ENCODE results near the gene LATS1. TPM values are rescaled to one million over a fixed set of nuclear protein-coding genes. Genes with fewer than 3 reads are reported as not detected.
"Not testable (repeated sequence)": the region's sequence is repeated elsewhere in the genome, so short reads cannot be mapped to it uniquely, and the experiment has no call there.

LATS1 gene
- total and polyA plus RNA-seq, 4 donors, result 7.1 to 35.4 (median 16.8) TPM

DNA sequence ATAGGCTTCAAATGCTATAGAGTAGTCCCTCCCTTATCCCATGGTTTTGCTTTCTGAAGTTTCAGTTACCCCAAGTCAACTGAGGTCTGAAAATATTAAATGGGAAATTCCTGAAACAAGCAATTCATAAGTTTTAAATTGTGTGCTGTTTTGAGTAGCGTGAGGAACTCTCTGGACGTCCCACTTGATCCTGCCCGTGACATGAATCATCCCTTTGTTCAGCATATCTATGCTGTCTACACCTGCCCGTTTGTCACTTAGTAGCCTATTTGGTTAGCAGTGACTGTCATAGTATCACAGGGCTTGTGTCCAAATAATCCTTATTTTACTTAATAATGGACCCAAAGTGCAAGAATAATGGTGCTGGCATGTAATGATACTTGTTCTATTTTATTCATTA lies 36.6 kb upstream of the LATS1 start:
- no peak for ATAC-seq (ENCODE audit: insufficient read depth, low FRiP score)
- DNase-seq, result no peak
- Histone ChIP-seq H3K4me3 (no peak overlapping the region), H3K9ac (ENCODE audit: insufficient read depth in 1 of 2, low read length in 2 of 2) (no peak overlapping the region), H3K36me3 (ENCODE audit: control insufficient read depth in 4 of 4, insufficient read depth in 4 of 4, low read length in 4 of 4) (peaks cover 0 to 5% (median 2%) of the 10 kb centered on the region in 4 donors), H3K4me1 (ENCODE audit: control insufficient read depth in 5 of 5, insufficient read depth in 5 of 5, low read length in 5 of 5) (peaks cover 0 to 9% (median 0%) of the 10 kb centered on the region in 5 donors), H3K9me3 (ENCODE audit: control insufficient read depth in 4 of 4, insufficient read depth in 3 of 4, low read length in 3 of 4) (no peaks in the 10 kb centered on the region), H3K27ac (ENCODE audit: low read depth in 1 of 2, low read length in 1 of 2) (no peak overlapping the region), H3K27me3 (ENCODE audit: control insufficient read depth in 3 of 3, insufficient read depth in 3 of 3, low read length in 2 of 3) (no peaks in the 10 kb centered on the region)
- TF ChIP-seq, protein P1, sequence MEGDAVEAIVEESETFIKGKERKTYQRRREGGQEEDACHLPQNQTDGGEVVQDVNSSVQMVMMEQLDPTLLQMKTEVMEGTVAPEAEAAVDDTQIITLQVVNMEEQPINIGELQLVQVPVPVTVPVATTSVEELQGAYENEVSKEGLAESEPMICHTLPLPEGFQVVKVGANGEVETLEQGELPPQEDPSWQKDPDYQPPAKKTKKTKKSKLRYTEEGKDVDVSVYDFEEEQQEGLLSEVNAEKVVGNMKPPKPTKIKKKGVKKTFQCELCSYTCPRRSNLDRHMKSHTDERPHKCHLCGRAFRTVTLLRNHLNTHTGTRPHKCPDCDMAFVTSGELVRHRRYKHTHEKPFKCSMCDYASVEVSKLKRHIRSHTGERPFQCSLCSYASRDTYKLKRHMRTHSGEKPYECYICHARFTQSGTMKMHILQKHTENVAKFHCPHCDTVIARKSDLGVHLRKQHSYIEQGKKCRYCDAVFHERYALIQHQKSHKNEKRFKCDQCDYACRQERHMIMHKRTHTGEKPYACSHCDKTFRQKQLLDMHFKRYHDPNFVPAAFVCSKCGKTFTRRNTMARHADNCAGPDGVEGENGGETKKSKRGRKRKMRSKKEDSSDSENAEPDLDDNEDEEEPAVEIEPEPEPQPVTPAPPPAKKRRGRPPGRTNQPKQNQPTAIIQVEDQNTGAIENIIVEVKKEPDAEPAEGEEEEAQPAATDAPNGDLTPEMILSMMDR (IDR thresholded peaks at IDR 0.05; ENCODE audit: control extremely low read depth, extremely low read depth), result no peak
- WGBS, 2 donors, result 80 to 84% methylated on average over 4 of the region's 4 CpGs

DNA sequence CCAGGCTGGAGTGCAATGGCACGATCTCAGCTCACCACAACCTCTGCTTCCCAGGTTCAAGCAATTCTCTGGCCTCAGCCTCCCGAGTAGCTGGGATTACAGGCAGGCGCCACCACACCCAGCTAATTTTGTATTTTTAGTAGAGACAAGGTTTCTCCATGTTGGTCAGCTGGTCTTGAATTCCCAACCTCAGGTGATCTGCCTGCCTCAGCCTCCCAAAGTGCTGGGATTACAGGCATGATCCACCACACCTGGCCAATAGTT lies 35.4 kb upstream of the LATS1 start:
- WGBS, 2 donors, result 39 to 84% methylated on average over 3 of the region's 3 CpGs
- H3K27me3 ChIP-seq (ENCODE audit: control insufficient read depth in 3 of 3, insufficient read depth in 3 of 3, low read length in 2 of 3); H3K9ac ChIP-seq (ENCODE audit: insufficient read depth in 1 of 2, low read length in 2 of 2); H3K4me3 ChIP-seq; H3K27ac ChIP-seq (ENCODE audit: low read depth in 1 of 2, low read length in 1 of 2); H3K4me1 ChIP-seq (ENCODE audit: control insufficient read depth in 5 of 5, insufficient read depth in 5 of 5, low read length in 5 of 5); H3K36me3 ChIP-seq (ENCODE audit: control insufficient read depth in 4 of 4, insufficient read depth in 4 of 4, low read length in 4 of 4); DNase-seq; H3K9me3 ChIP-seq (ENCODE audit: control insufficient read depth in 4 of 4, insufficient read depth in 3 of 4, low read length in 3 of 4); ATAC-seq (ENCODE audit: insufficient read depth, low FRiP score): not testable (repeated sequence)

DNA sequence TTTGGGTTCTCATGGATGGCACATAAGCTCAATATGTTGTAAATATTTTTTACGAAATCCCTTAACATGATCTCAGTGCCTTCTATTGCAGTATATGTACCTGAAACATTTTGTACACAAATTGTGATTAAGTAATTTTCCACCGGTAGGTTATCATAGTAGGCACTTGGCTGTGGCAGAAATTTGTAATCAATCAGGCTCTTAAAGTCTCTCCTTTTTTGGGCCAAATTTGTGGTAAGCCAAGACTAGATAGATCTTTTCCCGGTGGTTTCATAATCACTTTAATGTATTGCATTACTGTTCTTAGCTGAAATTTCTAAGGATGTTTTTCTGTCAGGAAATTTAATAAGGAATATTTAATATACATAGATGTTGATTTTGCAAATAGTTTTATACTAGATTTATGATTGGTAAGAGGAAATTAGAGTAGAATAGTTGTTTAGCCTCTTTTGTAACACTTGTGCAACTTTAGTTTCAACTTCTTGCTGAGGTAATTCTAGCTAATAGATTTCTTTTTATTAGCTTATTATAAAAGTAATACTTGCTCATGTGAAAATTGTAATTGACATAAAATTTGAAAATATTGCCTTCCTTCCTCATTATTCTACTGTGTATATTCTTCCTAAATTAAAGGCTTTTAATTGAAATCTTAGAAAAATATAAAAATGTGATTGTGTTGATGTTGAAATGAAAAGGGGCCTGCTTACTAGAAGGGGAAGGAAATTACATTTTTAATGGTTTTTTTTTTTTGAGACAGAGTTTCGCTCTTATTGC lies 34.9 kb upstream of the LATS1 start:
- no peak overlapping the region for H3K27ac ChIP-seq (ENCODE audit: low read depth in 1 of 2, low read length in 1 of 2)
- peaks cover 0 to 5% (median 1%) of the 10 kb centered on the region in 4 donors for H3K36me3 ChIP-seq (ENCODE audit: control insufficient read depth in 4 of 4, insufficient read depth in 4 of 4, low read length in 4 of 4)
- H3K9ac ChIP-seq (ENCODE audit: insufficient read depth in 1 of 2, low read length in 2 of 2), result no peak overlapping the region
- WGBS, 2 donors, result 39 to 59% methylated on average over 4 of the region's 4 CpGs
- TF ChIP-seq, protein P1 (IDR thresholded peaks at IDR 0.05; ENCODE audit: control extremely low read depth, extremely low read depth), result no peak
- ATAC-seq (ENCODE audit: insufficient read depth, low FRiP score) (no peak), DNase-seq (no peak)
- no peaks in the 10 kb centered on the region for H3K27me3 ChIP-seq (ENCODE audit: control insufficient read depth in 3 of 3, insufficient read depth in 3 of 3, low read length in 2 of 3)
- H3K9me3 ChIP-seq (ENCODE audit: control insufficient read depth in 4 of 4, insufficient read depth in 3 of 4, low read length in 3 of 4), result no peaks in the 10 kb centered on the region
- H3K4me1 ChIP-seq (ENCODE audit: control insufficient read depth in 5 of 5, insufficient read depth in 5 of 5, low read length in 5 of 5), result peaks cover 0 to 9% (median 2%) of the 10 kb centered on the region in 5 donors
- H3K4me3 ChIP-seq, result no peak overlapping the region

DNA sequence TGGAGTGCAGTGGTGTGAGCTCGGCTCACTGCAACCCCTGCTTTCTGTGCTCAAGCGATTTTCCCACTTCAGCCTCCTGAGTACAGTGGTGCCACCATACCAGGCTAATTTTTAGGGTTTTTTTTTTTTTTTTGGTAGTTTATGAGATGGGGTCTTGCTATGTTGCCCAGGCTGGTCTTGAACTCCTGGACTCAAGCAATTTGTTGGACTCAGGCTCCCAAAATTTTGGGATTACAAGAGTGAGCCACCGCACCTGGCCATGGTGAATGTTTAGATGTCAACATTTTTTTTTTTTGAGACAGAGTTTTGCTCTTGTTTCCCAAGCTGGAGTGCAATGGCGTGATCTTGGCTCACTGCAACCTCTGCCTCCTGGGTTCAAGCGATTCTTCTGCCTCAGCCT lies 34.0 kb upstream of the LATS1 start:
- ATAC-seq (ENCODE audit: insufficient read depth, low FRiP score), result not testable (repeated sequence)

More for the DNA sequence above, 34.0 kb upstream of the LATS1 start:
- not testable (repeated sequence) for H3K27me3 ChIP-seq (ENCODE audit: control insufficient read depth in 3 of 3, insufficient read depth in 3 of 3, low read length in 2 of 3); H3K9me3 ChIP-seq (ENCODE audit: control insufficient read depth in 4 of 4, insufficient read depth in 3 of 4, low read length in 3 of 4); H3K27ac ChIP-seq (ENCODE audit: low read depth in 1 of 2, low read length in 1 of 2); H3K36me3 ChIP-seq (ENCODE audit: control insufficient read depth in 4 of 4, insufficient read depth in 4 of 4, low read length in 4 of 4); DNase-seq; H3K9ac ChIP-seq (ENCODE audit: insufficient read depth in 1 of 2, low read length in 2 of 2); H3K4me3 ChIP-seq; H3K4me1 ChIP-seq (ENCODE audit: control insufficient read depth in 5 of 5, insufficient read depth in 5 of 5, low read length in 5 of 5)
- 91 to 97% methylated on average over 5 of the region's 5 CpGs for WGBS, 2 donors

All from lung (tissue), 12 donors.